ENCODE measurements around the gene PLEKHH1.

The PLEKHH1 gene

DNA sequence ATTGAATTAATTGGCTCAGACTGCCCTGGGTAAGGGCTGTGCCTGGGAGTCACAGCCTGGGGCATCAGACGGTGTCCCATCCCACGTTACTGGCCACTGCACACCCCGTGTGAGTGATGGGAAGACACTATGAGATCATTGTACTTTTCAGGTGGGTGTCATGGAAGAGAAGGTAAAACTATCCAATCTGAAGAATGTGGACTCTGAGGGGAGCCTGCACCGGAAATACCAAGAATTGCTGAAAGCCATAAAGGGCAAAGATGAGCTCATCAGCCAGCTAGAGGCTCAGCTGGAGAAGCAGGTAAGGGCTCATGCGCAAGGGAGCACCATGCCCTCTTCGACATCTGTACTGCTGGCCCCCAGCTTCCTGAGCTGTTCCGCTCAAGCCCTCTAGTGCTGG lies 24.0 kb downstream of the PLEKHH1 start:
- DNase-seq (ENCODE audit: low read depth in 1 of 2, low spot score in 1 of 2) = no peak
- TF ChIP-seq, protein P1, sequence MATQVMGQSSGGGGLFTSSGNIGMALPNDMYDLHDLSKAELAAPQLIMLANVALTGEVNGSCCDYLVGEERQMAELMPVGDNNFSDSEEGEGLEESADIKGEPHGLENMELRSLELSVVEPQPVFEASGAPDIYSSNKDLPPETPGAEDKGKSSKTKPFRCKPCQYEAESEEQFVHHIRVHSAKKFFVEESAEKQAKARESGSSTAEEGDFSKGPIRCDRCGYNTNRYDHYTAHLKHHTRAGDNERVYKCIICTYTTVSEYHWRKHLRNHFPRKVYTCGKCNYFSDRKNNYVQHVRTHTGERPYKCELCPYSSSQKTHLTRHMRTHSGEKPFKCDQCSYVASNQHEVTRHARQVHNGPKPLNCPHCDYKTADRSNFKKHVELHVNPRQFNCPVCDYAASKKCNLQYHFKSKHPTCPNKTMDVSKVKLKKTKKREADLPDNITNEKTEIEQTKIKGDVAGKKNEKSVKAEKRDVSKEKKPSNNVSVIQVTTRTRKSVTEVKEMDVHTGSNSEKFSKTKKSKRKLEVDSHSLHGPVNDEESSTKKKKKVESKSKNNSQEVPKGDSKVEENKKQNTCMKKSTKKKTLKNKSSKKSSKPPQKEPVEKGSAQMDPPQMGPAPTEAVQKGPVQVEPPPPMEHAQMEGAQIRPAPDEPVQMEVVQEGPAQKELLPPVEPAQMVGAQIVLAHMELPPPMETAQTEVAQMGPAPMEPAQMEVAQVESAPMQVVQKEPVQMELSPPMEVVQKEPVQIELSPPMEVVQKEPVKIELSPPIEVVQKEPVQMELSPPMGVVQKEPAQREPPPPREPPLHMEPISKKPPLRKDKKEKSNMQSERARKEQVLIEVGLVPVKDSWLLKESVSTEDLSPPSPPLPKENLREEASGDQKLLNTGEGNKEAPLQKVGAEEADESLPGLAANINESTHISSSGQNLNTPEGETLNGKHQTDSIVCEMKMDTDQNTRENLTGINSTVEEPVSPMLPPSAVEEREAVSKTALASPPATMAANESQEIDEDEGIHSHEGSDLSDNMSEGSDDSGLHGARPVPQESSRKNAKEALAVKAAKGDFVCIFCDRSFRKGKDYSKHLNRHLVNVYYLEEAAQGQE (IDR thresholded peaks at IDR 0.05; ENCODE audit: insufficient replicate concordance, low read depth) = no peak
- TF ChIP-seq SPI1 (IDR thresholded peaks at IDR 0.05; ENCODE audit: borderline replicate concordance, low read depth) = no peak
- Histone ChIP-seq H3K27me3 (ENCODE audit: insufficient read depth, poor library complexity, severe bottlenecking) (no peaks in the 10 kb centered on the region), H3K4me3 (replicated peaks; ENCODE audit: insufficient read depth, low read length) (no peak overlapping the region), H3K27ac (replicated peaks) (no peak overlapping the region)

DNA sequence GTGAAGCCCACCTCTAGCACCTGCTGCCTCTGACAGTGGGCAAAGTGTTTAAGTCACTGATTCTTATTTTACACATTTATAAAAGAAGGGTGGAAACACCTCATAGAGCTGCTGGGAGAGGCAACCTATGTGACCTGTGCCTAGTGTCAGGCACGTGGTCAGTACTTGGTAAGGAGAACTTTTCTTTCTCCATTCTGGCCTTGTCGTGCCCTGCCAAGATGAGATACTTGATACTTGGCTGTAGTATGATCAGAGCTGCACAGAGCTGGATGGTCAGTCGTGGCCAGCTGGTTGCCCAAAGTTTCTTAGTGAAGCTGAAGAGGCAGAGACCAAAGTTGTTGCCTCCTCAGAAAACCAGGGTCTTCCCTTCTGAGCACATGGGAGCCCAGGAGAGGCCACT lies 24.6 kb downstream of the PLEKHH1 start:
- no peak overlapping the region for H3K4me3 ChIP-seq (replicated peaks; ENCODE audit: insufficient read depth, low read length)
- DNase-seq (ENCODE audit: low read depth in 1 of 2, low spot score in 1 of 2) = no peak
- TF ChIP-seq, protein P2, sequence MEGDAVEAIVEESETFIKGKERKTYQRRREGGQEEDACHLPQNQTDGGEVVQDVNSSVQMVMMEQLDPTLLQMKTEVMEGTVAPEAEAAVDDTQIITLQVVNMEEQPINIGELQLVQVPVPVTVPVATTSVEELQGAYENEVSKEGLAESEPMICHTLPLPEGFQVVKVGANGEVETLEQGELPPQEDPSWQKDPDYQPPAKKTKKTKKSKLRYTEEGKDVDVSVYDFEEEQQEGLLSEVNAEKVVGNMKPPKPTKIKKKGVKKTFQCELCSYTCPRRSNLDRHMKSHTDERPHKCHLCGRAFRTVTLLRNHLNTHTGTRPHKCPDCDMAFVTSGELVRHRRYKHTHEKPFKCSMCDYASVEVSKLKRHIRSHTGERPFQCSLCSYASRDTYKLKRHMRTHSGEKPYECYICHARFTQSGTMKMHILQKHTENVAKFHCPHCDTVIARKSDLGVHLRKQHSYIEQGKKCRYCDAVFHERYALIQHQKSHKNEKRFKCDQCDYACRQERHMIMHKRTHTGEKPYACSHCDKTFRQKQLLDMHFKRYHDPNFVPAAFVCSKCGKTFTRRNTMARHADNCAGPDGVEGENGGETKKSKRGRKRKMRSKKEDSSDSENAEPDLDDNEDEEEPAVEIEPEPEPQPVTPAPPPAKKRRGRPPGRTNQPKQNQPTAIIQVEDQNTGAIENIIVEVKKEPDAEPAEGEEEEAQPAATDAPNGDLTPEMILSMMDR (IDR thresholded peaks at IDR 0.05; ENCODE audit: insufficient read depth, low read length) = no peak
- no peak for TF ChIP-seq GABPA (IDR thresholded peaks at IDR 0.05; ENCODE audit: low read depth)
- TF ChIP-seq, protein P1 (IDR thresholded peaks at IDR 0.05; ENCODE audit: insufficient replicate concordance, low read depth) = no peak
- no peak for TF ChIP-seq SPI1 (IDR thresholded peaks at IDR 0.05; ENCODE audit: borderline replicate concordance, low read depth)
- no peak for TF ChIP-seq POLR2AphosphoS5 (IDR thresholded peaks at IDR 0.05; ENCODE audit: low read depth)
- no peaks in the 10 kb centered on the region for H3K27me3 ChIP-seq (ENCODE audit: insufficient read depth, poor library complexity, severe bottlenecking)
- no peak overlapping the region for H3K27ac ChIP-seq (replicated peaks)

DNA sequence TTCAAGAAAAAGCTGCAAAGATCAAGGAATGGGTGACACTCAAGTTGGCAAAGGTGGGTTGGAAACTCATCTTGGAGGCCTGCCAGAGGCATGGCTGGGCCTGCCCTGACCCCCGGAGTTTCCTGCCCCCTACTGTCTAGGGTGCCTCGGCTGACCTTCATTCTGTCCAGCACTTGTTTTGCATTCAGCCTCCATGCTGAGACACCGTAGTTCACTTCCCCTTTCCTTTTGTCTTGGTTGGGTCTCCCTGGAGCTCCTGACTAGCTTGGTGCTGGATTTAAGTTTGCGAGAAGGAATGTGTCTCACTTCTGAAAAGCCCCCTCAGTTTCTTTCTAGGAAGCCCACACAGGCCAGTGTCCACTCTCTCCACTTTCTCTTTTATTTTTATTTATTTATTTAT lies 26.5 kb downstream of the PLEKHH1 start:
- TF ChIP-seq, protein P1 (IDR thresholded peaks at IDR 0.05; ENCODE audit: insufficient replicate concordance, low read depth) = no peak
- peak; percentile 66 for TF ChIP-seq SPI1 (IDR thresholded peaks at IDR 0.05; ENCODE audit: borderline replicate concordance, low read depth)
- Histone ChIP-seq H3K27ac (replicated peaks) (no peak overlapping the region), H3K27me3 (ENCODE audit: insufficient read depth, poor library complexity, severe bottlenecking) (no peaks in the 10 kb centered on the region), H3K4me3 (replicated peaks; ENCODE audit: insufficient read depth, low read length) (no peak overlapping the region)
- no peak for DNase-seq (ENCODE audit: low read depth in 1 of 2, low spot score in 1 of 2)

DNA sequence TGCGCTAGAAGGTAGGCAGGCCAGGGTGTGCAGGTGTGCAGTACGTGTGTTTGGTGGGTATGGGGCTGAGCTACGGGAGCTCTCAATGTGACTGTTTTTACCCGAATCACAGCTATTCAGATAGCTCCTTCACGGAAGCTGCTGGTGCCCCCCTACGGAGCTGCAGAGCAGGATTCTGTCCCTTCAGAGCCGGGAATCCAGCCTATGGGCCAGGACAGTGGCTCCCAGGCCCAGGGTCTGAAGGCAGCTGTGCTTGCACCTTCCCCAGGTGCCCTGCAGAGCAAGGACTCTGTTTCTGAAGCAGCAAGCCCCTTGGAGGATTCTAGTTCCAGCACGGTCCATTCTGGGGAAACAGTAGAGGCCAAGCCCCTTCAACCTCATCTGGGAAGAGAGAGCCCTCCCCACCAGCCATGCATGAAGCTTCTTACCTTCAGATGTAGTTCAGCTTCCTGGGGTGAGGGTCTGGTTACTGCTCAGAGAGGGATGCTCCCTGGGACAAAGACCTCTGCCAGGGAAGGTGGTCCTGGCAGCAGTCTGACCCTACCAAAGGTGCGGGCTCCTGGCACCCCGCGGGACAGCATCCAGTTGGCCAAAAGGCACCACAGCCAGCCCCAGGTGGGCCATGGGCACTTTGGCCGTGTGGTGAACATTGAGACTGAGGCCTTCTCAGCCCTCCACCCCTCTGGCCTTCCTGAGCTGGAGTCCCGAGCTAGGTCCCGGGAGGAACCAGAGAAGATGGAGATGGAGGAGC lies 29.1 kb downstream of the PLEKHH1 start:
- Histone ChIP-seq H3K27me3 (ENCODE audit: insufficient read depth, poor library complexity, severe bottlenecking) (no peaks in the 10 kb centered on the region), H3K4me3 (replicated peaks; ENCODE audit: insufficient read depth, low read length) (no peak overlapping the region), H3K27ac (replicated peaks) (no peak overlapping the region)
- TF ChIP-seq, protein P2 (IDR thresholded peaks at IDR 0.05; ENCODE audit: insufficient read depth, low read length) = no peak
- TF ChIP-seq POLR2AphosphoS5 (IDR thresholded peaks at IDR 0.05; ENCODE audit: low read depth) = no peak
- TF ChIP-seq SPI1 (IDR thresholded peaks at IDR 0.05; ENCODE audit: borderline replicate concordance, low read depth) = no peak
- TF ChIP-seq, protein P1 (IDR thresholded peaks at IDR 0.05; ENCODE audit: insufficient replicate concordance, low read depth) = no peak
- no peak for TF ChIP-seq GABPA (IDR thresholded peaks at IDR 0.05; ENCODE audit: low read depth)
- DNase-seq (ENCODE audit: low read depth in 1 of 2, low spot score in 1 of 2) = no peak

Data from HL-60 (cell line).